ENCODE data around the gene STPG4.

GRCh38 chr2:47064106-47064505 is 91.0 kb downstream of the STPG4 start:
- TF ChIP-seq POLR2A (IDR thresholded peaks at IDR 0.05; ENCODE audit: low read depth), result no peak
- no peak for TF ChIP-seq CTCF (IDR thresholded peaks at IDR 0.05)
- no peak for TF ChIP-seq EP300 (IDR thresholded peaks at IDR 0.05)
- no peak for TF ChIP-seq POLR2AphosphoS5 (IDR thresholded peaks at IDR 0.05)

Measured in esophagus muscularis mucosa (tissue), 4 donors.